RCC 7860 (cell line): ENCODE measurements around the gene KIF26A.

Experiments
- DNase-seq: peaks from one replicate; pipeline ENCODE4 v3.0.0-alpha.2; 2015; ENCODE audit warnings: low spot score
- FAIRE-seq: peaks from 2 replicates; lab custom pipeline; 2012; peaks lifted over from hg19 to GRCh38; lab: Jason Lieb, UNC

Gene KIF26A

GRCh38 chr14:104112113-104112505 lies 26.3 kb upstream of the KIF26A start:
- FAIRE-seq, result no peak
- DNase-seq, result no peak

DNA sequence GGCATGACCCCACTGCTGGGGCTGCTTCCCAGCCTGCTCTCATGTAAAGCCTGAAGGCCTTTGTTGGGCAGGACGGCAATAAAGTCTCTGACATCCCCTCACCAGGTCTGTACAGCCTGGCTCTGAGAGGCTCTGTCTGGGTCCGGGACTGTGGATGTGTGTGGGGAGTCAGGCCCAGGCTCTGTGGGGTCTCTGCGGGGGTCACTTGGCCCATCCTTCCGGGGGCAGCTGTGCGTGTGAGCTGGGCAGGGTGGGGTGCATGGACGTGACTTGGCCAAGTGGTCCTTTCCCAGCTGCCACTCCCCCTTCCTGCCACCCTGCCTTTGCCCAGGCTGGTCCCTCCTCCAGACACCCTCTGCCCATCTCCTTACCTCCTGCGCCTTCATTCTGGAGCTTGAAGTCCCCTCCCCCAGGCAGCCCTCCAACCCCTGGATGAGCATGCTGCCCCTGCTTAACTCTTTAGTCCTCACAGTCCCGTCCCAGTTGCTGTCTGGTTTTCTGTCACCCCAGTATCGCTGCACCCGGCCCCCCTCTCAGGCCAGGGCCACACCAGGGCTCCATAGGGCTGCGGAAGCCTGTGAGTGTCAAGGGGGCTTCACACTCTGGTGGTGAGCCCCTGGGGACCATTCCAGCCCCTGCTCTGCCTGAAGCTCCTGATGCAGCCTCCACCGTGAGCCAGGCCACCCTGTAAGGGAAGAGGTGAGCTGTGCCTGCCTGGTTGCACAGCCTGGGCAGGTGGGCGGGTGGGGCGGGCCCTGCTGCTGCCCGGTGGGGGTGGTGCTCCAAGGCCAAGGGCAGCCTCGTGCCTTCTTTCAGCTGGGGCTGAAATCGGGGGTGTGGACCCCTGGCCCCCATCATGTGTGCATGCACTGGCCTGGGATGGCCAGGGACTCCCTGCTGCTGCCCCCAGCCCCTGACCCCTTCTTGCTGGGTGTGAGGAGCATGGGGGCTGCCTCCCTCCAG lies 25.5 kb upstream of the KIF26A start:
- DNase-seq (no peak), FAIRE-seq (no peak)

GRCh38 chr14:104113631-104114420 lies 24.6 kb upstream of the KIF26A start:
- no peak for FAIRE-seq
- no peak for DNase-seq

GRCh38 chr14:104114421-104115130 lies 23.8 kb upstream of the KIF26A start:
- no peak for FAIRE-seq

GRCh38 chr14:104115131-104115600 lies 23.2 kb upstream of the KIF26A start:
- FAIRE-seq, result no peak
- no peak for DNase-seq

More at GRCh38 chr14:104114421-104115130, 23.8 kb upstream of the KIF26A start:
- DNase-seq, result no peak

DNA sequence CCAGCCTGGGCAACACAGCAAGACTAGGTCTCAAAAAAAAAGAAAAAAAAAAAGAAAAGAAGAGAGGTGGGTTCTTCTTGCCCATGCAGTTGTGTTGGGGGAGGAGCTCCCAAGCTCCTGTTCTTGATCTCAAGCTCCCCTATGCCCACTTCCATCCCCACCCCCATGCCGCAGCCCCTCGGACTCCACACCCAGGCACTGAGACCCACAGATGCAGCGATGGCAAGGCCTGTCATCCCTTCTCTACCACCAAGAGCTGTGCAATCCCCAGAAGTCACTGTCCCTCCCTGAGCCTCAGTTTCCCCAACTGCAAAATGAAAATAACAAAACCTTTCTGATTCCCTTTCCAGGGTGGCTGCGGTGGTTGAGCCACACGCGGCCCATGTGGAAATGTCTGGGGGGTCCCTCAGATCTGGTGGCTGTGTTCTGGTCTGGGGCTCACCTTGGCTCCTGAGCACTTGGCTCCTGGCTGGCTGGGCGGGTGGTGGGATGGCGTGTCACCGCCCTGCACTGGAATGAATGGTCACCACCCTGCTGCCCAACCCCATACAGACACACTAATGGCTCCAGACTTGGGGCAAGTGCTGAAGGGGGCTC lies 22.6 kb upstream of the KIF26A start:
- DNase-seq, result no peak
- FAIRE-seq, result no peak

- FAIRE-seq (no peak), DNase-seq (no peak)
These were observed 22.1 kb upstream of the KIF26A start for GRCh38 chr14:104116288-104116755.

GRCh38 chr14:104116756-104117340 lies 21.5 kb upstream of the KIF26A start:
- no peak for FAIRE-seq
- no peak for DNase-seq

- FAIRE-seq, result no peak
- no peak for DNase-seq
These were observed 20.9 kb upstream of the KIF26A start for GRCh38 chr14:104117341-104118005.

DNA sequence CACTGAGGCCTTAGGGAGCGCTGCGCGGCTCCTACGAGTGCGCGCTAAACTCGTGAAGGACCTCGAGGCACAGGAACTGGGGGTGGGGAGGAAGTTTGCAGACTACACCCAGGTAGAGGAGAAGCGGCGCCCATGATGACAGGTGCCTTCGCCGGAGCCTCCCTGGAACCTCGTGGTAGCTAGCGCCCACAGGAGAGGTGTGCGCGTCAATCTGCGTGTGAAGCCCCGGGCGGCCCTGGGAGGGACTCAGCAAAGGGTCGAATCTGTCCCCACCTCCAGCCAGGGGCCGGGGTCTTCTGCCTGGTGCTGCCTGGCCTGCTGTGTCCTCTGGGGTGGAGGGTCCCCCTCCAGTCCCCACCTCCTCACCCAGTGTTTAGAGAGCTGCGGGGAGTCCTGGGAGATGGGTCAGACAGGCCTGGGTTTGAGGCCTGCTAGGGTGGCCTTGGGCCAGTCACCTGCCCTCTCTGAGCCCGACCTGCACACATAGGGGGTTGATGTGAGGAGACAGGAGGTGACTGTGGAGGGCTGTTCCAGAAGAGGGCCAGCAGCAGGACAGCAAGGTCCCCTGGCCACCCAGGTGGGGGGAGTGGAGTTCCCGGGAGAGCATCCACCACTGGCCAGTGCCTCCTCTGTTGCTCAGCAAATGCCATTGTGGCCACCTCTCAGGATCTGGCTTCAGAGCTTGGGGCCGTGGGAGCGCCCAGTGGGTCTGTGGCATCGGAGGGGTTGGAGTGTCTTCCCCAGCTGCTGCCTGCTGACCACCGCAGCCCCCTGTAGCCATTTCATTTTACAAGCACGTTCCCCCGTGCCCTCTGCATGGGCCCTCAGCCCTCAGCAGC lies 20.2 kb upstream of the KIF26A start:
- FAIRE-seq (no peak), DNase-seq (no peak)

DNA sequence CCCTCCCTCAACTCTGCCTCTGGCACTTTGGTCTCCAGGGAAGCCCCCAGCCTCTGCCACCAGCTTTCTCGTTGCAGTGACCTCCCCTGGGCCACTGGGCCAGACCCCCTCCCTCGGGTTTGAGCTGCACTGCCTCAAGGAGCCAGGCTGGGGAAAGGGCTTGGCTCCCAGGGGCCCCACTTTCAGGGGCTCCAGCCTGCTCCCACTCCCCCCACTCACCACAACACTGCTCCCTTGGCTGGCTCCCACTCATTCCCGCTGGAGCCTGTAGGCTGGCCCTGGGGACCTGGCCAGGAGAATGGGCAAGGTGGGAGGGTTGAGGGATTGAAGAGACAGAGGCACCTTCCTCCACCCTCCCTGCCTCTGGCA lies 19.3 kb upstream of the KIF26A start:
- no peak for DNase-seq
- FAIRE-seq, result no peak

- FAIRE-seq (no peak), DNase-seq (no peak)
These were observed 18.7 kb upstream of the KIF26A start for GRCh38 chr14:104119488-104120251.

DNA sequence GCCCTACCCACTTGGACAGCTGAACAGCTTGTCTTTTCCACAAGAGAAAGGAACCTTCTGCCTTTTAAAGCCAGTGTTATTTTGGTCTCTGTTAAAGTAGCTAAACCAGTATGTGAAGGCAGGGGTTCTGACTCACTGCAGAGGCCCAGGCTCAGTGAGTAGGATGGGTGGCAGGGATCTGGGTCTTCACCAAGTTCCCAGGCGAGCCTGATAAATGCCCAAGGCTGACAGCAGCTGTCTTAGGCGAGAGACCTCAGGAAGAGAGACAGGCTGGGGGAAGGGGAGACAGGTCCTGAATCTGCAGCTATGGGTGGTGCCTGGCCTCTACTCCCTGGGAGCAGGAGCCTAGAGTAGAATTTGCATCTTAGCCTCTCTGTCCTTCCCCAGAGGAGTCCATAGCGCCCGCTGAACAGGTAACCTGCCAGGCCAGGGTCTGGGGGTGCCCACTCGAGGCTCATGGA lies 18.1 kb upstream of the KIF26A start:
- DNase-seq (no peak), FAIRE-seq (no peak)

- no peak for FAIRE-seq
These were observed 17.2 kb upstream of the KIF26A start for GRCh38 chr14:104121142-104121541.

GRCh38 chr14:104123879-104124278 lies 14.5 kb upstream of the KIF26A start:
- DNase-seq, result no peak
- FAIRE-seq, result no peak

More at GRCh38 chr14:104121142-104121541, 17.2 kb upstream of the KIF26A start:
- DNase-seq, result no peak

DNA sequence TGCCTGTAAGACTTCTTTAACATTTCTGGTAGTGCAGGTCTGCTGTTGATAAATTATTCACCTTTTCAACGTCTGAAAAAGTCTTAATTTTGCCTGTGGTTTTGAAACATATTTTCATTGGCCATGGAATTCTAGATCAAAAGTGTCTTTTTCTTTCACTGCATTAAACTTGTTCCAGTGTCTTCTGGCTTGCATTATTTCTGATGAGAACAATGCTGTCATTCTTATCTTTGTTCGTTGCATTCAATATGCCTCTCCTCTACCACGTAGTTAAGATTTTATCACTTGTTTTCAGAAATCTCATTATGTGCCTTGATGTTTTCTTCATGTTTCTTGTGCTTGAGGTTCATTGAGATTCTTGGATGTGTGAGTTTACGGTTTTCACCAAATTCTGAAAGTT lies 13.4 kb upstream of the KIF26A start:
- FAIRE-seq (no peak), DNase-seq (no peak)

DNA sequence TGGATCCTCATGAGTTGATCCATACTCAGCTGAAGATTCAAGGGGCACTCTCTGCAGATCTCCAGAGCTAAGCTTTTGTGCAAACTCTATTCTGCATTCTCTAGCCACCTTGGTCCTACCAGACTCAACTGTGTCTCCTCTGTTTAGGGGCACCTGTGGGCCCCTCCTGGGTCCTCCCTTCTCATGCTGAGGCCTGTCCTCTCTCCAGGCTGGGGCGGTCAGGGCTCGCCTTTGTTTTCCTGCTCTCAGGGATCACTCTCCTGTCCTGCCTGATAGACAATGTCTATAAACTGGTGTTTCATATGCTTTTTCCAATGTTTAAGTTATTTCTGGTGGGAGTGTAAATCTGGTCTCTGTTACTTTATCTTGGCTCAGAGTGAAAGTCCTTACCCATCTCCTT lies 11.6 kb upstream of the KIF26A start:
- DNase-seq (no peak), FAIRE-seq (no peak)

DNA sequence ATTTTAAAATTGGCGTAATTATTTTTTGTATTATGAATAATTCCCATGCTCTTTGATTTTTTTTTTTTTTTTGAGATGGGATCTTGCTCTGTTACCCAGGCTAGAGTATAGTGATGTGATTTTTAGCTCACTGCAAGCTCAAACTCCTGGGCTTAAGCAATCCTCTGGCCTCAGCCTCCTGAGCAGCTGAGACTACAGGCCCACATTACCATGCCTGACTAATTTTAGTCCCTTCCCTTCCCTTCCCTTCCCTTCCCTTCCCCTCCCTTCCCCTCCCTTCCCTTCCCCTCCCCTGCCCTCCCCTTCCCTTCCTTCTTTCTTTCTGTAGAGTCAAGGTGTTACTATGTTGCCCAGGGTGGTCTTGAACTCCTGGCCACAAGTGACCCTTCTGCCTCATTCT lies 9.4 kb upstream of the KIF26A start:
- DNase-seq, result no peak
- no peak for FAIRE-seq
